GM23248 (cell line): ENCODE measurements around the gene ADAMTS17.

ENCODE experiments used
- EZH2 ChIP-seq: fragments of 200-600 bp; sonication (generic); IDR thresholded peaks from 2 replicates; pipeline ENCODE4 v1.6.1; 2018; ENCODE audit warnings: antibody characterized with exemption, mild to moderate bottlenecking; ENCODE audit not compliant: insufficient read depth, poor library complexity, severe bottlenecking
- EZH2phosphoT487 ChIP-seq: fragments of 200-600 bp; sonication (generic); IDR thresholded peaks from 2 replicates; pipeline ENCODE4 v1.6.1; 2018; ENCODE audit warnings: antibody characterized with exemption, moderate library complexity, mild to moderate bottlenecking, low read depth; ENCODE audit not compliant: insufficient read depth

DNA sequence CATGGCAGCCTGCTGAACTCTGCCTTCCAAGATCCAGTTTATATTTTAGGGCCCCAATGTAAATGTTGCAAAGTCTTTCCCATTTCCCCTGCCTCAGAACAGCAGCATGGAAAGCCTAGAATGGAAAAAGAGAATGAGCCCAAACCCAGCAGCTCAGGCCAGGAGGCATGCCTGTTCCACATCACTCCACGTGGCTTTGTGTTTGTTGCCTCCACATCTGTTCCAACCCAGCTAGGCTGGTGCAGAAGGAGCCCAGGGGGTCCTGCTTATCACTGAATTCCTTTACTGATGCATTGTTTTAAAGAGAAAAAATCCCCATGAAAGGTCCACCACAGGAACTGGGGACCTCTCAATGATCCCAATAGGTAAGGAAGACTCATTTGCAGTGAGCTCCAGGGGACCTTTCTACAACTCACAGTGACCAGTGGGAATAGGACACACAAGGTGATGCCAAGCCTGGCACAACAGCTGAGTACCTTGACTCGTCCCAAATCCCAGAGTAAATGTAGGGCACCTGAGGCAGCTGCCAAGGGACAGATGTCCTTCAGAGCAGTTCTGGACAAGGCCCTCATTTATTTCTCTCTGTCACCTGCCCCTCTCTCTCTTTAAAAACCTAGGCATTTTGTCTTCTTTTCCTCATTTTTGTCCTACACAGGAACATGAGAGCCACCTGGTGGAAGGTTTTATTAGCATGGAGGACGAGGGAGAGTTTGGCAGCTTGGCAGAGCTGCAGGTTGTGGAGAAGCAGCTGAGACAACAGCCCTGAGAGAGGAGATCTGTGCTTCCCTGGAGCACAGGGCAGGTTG is 41.7 kb upstream of the ADAMTS17 start:
- TF ChIP-seq EZH2phosphoT487: no peak
- no peak for TF ChIP-seq EZH2
